HEK293 (cell line): ENCODE measurements around the gene ZNF536.

Source experiments
- CTCF ChIA-PET: fragments of 350-600 bp; formaldehyde crosslinking; extraction: SDS; loops from one replicate; lab custom pipeline; 2021; ENCODE audit warnings: antibody characterized with exemption; lab: Yijun Ruan, JAX
- POLR2A ChIA-PET: fragments of 300-600 bp; formaldehyde crosslinking; extraction: SDS; loops from one replicate; lab custom pipeline; 2020; ENCODE audit warnings: antibody characterized with exemption, inconsistent platforms; lab: Yijun Ruan, JAX
- H3K27ac ChIP-seq: fragments of 200-500 bp; sonication (Bioruptor generic); 2 replicates; pipeline ENCODE4 v1.5.1; 2014; ENCODE audit warnings: low read depth, low read length, control low read depth, inconsistent platforms; ENCODE audit errors: extremely low read depth
- H3K36me3 ChIP-seq, 2 experiments: fragments of 200-500 bp in 1 of 2; sonication (Bioruptor generic) in 1 of 2; 1 replicate in 1 of 2; 2 replicates in 1 of 2; pipeline ENCODE4 v1.5.1; 2014 to 2017; ENCODE audit warnings: inconsistent platforms in 2 of 2, low read length in 2 of 2; ENCODE audit not compliant: control insufficient read depth in 2 of 2, insufficient read depth in 1 of 2
- H3K4me1 ChIP-seq: fragments of 200-500 bp; sonication (Bioruptor generic); 2 replicates; pipeline ENCODE4 v1.5.1; 2014; ENCODE audit warnings: mild to moderate bottlenecking, low read length, inconsistent platforms; ENCODE audit not compliant: control insufficient read depth, insufficient read depth
- H3K4me3 ChIP-seq: 2 replicates; pipeline ENCODE4 v1.5.1; 2011; ENCODE audit warnings: low read depth, mild to moderate bottlenecking, control low read depth, low read length, moderate library complexity
- H3K9me3 ChIP-seq: fragments of 200-500 bp; sonication (Bioruptor generic); 2 replicates; pipeline ENCODE4 v1.5.1; 2014; ENCODE audit warnings: low read depth, low read length, inconsistent platforms; ENCODE audit not compliant: control insufficient read depth, insufficient read depth
- KLF1 ChIP-seq: fragments of 450-650 bp; formaldehyde crosslinking; IDR thresholded peaks from 2 replicates; pipeline ENCODE4 v1.5.1; 2016; ENCODE audit warnings: missing biosample characterization, missing genetic modification characterization
- KLF9 ChIP-seq: fragments of 450-650 bp; formaldehyde crosslinking; IDR thresholded peaks from 2 replicates; pipeline ENCODE4 v1.5.1; 2016; ENCODE audit warnings: missing biosample characterization, missing genetic modification characterization, low read depth
- MEIS1 ChIP-seq: sonication (generic); formaldehyde crosslinking; IDR thresholded peaks from 2 replicates; pipeline ENCODE4 v1.8.1; 2022; ENCODE audit warnings: missing genetic modification reagents, mild to moderate bottlenecking, borderline replicate concordance
- ZBTB48 ChIP-seq: fragments of 450-650 bp; formaldehyde crosslinking; IDR thresholded peaks from 2 replicates; pipeline ENCODE4 v1.5.1; 2016; ENCODE audit warnings: missing biosample characterization, missing genetic modification characterization
- ZFHX2 ChIP-seq: fragments of 450-650 bp; formaldehyde crosslinking; conservative IDR thresholded peaks from 2 replicates; pipeline ENCODE4 v1.5.1; 2016; ENCODE audit warnings: missing biosample characterization, missing genetic modification characterization
- ZFP41 ChIP-seq: fragments of 450-650 bp; formaldehyde crosslinking; IDR thresholded peaks from 2 replicates; pipeline ENCODE4 v1.5.1; 2016; ENCODE audit warnings: missing biosample characterization, missing genetic modification characterization, borderline replicate concordance
- ZNF169 ChIP-seq: fragments of 450-650 bp; formaldehyde crosslinking; IDR thresholded peaks from 2 replicates; pipeline ENCODE4 v1.5.1; 2016; ENCODE audit warnings: missing biosample characterization, missing genetic modification characterization
- ZNF175 ChIP-seq: fragments of 450-650 bp; formaldehyde crosslinking; IDR thresholded peaks from 2 replicates; pipeline ENCODE4 v1.5.1; 2016; ENCODE audit warnings: missing biosample characterization, missing genetic modification characterization
- ZNF221 ChIP-seq: fragments of 450-650 bp; formaldehyde crosslinking; IDR thresholded peaks from 2 replicates; pipeline ENCODE4 v1.5.1; 2017; ENCODE audit warnings: missing biosample characterization, missing genetic modification characterization, borderline replicate concordance
- ZNF37A ChIP-seq: fragments of 450-650 bp; IDR thresholded peaks from 2 replicates; pipeline ENCODE4 v1.5.1; 2018; ENCODE audit warnings: missing biosample characterization, missing genetic modification characterization
- ZNF521 ChIP-seq: fragments of 450-650 bp; formaldehyde crosslinking; IDR thresholded peaks from 2 replicates; pipeline ENCODE4 v1.5.1; 2017; ENCODE audit warnings: missing biosample characterization, mild to moderate bottlenecking, missing genetic modification characterization
- ZNF544 ChIP-seq: fragments of 450-650 bp; formaldehyde crosslinking; IDR thresholded peaks from 2 replicates; pipeline ENCODE4 v1.5.0; 2017; ENCODE audit warnings: missing biosample characterization, missing genetic modification characterization
- ZNF561 ChIP-seq: fragments of 450-650 bp; IDR thresholded peaks from 2 replicates; pipeline ENCODE4 v1.5.1; 2018; ENCODE audit warnings: missing biosample characterization, missing genetic modification characterization, borderline replicate concordance
- ZNF585B ChIP-seq: fragments of 450-650 bp; formaldehyde crosslinking; IDR thresholded peaks from 2 replicates; pipeline ENCODE4 v1.5.1; 2016; ENCODE audit warnings: missing biosample characterization, missing genetic modification characterization
- ZNF660 ChIP-seq: fragments of 450-650 bp; IDR thresholded peaks from 2 replicates; pipeline ENCODE4 v1.5.1; 2018; ENCODE audit warnings: missing biosample characterization, mild to moderate bottlenecking, missing genetic modification characterization
- ZNF76 ChIP-seq: fragments of 450-650 bp; formaldehyde crosslinking; IDR thresholded peaks from 2 replicates; pipeline ENCODE4; 2016; ENCODE audit warnings: low read depth, missing biosample characterization, missing genetic modification characterization, borderline replicate concordance
- TF ChIP-seq, protein P1 (sequence below): fragments of 450-650 bp; formaldehyde crosslinking; IDR thresholded peaks from 2 replicates; pipeline ENCODE4 v1.5.1; 2016; ENCODE audit warnings: missing biosample characterization, missing genetic modification characterization, low read depth
- TF ChIP-seq, protein P2 (sequence below): fragments of 450-650 bp; formaldehyde crosslinking; IDR thresholded peaks from 2 replicates; pipeline ENCODE4 v1.5.1; 2016; ENCODE audit warnings: missing biosample characterization, missing genetic modification characterization
- TF ChIP-seq, protein P3 (sequence below): fragments of 450-650 bp; formaldehyde crosslinking; IDR thresholded peaks from 2 replicates; pipeline ENCODE4 v1.5.1; 2016; ENCODE audit warnings: missing biosample characterization, missing genetic modification characterization
- TF ChIP-seq, protein P4 (sequence below): fragments of 450-650 bp; formaldehyde crosslinking; IDR thresholded peaks from 2 replicates; pipeline ENCODE4 v1.5.1; 2017; ENCODE audit warnings: missing biosample characterization, missing genetic modification characterization

Gene ZNF536

DNA sequence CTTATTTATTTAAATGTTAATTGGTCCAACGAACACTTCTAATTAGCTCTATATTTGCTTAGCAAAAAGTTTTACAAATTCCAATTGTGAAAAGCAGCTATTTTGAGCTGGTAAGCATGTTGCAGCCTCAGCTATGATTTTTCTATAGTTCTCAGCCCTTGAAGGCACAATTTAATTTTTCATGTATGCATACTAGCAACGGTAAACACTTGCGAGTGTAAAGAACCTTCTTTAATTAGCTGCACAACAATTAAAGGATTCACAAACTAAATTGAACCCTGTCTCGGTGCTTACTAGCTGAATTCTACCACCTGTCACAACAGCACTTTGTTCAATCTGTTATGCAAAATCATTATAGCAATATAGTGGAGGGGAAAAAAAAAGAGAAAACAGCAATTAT is 29.8 kb downstream of the ZNF536 start (continued):
- TF ChIP-seq ZNF76 (tag by site-specific recombination) (no peak), ZBTB48 (no peak), KLF1 (tag by site-specific recombination) (no peak), ZFHX2 (no peak)

DNA sequence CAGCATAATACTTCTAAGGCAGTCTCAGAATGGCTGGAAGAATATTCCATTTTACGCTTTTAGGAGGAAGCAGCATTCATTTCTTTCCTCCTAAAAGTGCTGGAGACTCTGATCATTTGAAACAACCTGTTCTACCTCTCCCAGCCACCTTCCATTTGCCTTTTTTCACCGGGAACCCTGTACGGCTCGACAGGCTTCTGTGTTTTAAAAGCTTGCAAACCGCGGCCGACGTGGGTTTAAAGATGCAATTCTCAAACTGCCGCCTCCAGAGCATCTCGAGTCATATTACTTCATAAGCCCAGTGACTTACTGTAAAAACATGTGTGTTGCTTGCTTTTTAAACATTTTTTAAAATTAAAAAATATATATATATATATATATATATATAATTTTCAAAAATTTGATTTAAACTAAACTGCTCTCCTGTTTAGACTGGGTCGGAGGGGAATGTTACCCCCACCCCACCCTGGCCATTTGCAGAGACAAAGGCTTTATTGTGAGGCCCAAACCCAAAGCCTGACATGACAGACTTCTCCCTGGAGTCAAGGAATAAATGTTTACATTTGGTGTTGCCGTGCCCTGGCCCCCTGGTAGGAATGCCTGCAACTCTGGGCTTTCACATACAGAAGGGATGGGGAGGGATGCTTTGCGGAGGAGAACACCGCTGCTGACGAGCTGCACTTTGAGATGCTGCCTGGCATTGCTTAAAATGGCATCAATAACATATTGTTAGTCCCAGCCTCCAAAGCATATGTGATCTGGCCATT is 30.4 kb downstream of the ZNF536 start:
- Histone ChIP-seq H3K9me3 (no peaks in the 10 kb centered on the region; the same call in 1 of the 2 replicates), H3K27ac (no peak overlapping the region), H3K4me1 (peaks cover 5% of the 10 kb centered on the region), H3K4me3 (no peak overlapping the region), H3K36me3 (no peaks in the 10 kb centered on the region)
- ChIA-PET CTCF (interaction anchor here (0.5 to 0.7 kb wide), 4 partner anchors 11 to 240 kb away, joined by 3 to 4 read pairs (median 3); no protein-coding TSS in a partner anchor), POLR2A (no interaction called here)
- no peak for TF ChIP-seq ZFP41 (tag by site-specific recombination)
- TF ChIP-seq, protein P1, sequence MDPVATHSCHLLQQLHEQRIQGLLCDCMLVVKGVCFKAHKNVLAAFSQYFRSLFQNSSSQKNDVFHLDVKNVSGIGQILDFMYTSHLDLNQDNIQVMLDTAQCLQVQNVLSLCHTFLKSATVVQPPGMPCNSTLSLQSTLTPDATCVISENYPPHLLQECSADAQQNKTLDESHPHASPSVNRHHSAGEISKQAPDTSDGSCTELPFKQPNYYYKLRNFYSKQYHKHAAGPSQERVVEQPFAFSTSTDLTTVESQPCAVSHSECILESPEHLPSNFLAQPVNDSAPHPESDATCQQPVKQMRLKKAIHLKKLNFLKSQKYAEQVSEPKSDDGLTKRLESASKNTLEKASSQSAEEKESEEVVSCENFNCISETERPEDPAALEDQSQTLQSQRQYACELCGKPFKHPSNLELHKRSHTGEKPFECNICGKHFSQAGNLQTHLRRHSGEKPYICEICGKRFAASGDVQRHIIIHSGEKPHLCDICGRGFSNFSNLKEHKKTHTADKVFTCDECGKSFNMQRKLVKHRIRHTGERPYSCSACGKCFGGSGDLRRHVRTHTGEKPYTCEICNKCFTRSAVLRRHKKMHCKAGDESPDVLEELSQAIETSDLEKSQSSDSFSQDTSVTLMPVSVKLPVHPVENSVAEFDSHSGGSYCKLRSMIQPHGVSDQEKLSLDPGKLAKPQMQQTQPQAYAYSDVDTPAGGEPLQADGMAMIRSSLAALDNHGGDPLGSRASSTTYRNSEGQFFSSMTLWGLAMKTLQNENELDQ, result no peak
- TF ChIP-seq, protein P2, sequence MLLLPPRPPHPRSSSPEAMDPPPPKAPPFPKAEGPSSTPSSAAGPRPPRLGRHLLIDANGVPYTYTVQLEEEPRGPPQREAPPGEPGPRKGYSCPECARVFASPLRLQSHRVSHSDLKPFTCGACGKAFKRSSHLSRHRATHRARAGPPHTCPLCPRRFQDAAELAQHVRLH, result no peak
- TF ChIP-seq, protein P3, sequence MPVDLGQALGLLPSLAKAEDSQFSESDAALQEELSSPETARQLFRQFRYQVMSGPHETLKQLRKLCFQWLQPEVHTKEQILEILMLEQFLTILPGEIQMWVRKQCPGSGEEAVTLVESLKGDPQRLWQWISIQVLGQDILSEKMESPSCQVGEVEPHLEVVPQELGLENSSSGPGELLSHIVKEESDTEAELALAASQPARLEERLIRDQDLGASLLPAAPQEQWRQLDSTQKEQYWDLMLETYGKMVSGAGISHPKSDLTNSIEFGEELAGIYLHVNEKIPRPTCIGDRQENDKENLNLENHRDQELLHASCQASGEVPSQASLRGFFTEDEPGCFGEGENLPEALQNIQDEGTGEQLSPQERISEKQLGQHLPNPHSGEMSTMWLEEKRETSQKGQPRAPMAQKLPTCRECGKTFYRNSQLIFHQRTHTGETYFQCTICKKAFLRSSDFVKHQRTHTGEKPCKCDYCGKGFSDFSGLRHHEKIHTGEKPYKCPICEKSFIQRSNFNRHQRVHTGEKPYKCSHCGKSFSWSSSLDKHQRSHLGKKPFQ (tag by site-specific recombination), result no peak
- no peak for TF ChIP-seq KLF9 (tag by site-specific recombination)
- TF ChIP-seq KLF1 (tag by site-specific recombination), result no peak
- TF ChIP-seq ZNF37A (tag by site-specific recombination), result no peak
- TF ChIP-seq ZNF521 (tag by site-specific recombination), result no peak
- TF ChIP-seq ZNF660, result no peak
- no peak for TF ChIP-seq ZNF544 (tag by site-specific recombination)
- TF ChIP-seq ZNF561 (tag by site-specific recombination), result no peak
- no peak for TF ChIP-seq MEIS1
- TF ChIP-seq, protein P4, sequence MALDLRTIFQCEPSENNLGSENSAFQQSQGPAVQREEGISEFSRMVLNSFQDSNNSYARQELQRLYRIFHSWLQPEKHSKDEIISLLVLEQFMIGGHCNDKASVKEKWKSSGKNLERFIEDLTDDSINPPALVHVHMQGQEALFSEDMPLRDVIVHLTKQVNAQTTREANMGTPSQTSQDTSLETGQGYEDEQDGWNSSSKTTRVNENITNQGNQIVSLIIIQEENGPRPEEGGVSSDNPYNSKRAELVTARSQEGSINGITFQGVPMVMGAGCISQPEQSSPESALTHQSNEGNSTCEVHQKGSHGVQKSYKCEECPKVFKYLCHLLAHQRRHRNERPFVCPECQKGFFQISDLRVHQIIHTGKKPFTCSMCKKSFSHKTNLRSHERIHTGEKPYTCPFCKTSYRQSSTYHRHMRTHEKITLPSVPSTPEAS, result no peak
- TF ChIP-seq ZNF175 (tag by site-specific recombination), result no peak
- TF ChIP-seq ZNF221 (tag by site-specific recombination), result no peak
- TF ChIP-seq ZNF169 (tag by site-specific recombination), result no peak
- no peak for TF ChIP-seq ZNF585B (tag by site-specific recombination)
